Measurements from ENCODE around the gene SLC1A1.
A peak's percentile ranks its signal among the peaks of the same experiment; 100 is the strongest.

SLC1A1 gene

DNA sequence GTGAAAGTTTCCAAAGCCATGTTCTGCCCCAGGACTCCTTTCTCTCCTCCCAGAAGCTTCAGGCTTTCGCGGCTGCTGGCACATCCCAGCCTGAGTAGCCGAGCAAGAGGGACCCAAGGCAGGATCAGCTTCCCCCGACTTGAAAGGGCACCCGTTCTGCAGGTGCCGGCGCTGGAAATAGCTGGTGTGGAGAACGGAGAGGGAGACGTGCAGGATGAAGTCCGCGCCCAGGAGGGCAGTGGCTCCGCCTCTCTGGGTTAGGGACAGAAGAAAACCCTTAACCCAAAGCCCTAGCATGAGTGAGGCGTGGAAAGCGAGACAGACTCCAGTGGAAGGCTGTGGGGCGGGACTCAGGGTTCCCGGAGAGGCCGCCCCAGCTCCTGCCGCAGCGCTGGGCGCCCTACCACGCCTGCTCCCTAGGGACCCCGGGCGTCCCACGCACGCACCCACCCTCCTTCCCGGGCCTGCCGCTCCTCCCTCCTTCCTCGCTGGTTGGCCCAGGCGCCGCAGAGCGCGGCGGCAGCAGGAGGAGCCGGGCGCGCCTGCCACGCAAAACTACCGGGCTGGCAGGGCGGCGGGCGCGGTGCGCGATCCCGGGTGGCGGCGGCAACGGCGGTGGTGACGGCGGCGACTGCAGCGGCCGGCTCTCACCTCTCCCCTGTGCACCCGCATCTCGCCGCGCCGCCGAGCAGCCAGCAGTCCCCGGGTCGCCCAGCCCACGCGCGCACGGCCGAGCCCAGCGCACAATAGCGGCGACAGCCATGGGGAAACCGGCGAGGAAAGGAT, at the start of gene SLC1A1:
Gene SLC1A1, plus strand, starts transcription at position 550 of the 786 bp plus-strand sequence. Its CDS starts 212 bp downstream, at position 762.
- DNase-seq, result peak; percentile 68

- no peak for DNase-seq
Measured at GRCh38 chr9:4442806-4443205, 47.5 kb upstream of the SLC1A1 start.

DNA sequence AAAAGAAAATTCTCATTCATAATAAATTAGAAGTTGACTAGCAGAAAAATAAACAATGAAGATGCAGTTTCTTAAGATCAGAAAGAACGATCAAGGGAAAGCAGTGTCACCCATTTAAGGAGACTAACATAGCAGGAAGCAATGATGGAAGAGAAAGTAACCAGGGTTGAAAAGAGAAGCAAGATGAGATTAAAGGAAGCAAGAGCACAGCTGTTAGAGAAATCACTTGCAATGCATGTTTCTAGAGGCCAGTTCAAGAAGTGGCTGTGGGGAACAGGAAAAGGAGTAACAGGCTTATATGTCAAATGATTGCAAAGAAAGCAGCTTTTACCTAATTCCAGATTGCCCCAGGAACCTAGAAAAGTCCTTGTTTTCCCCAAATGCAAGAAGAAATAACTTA, 46.8 kb upstream of the SLC1A1 start:
- DNase-seq, result no peak

DNA sequence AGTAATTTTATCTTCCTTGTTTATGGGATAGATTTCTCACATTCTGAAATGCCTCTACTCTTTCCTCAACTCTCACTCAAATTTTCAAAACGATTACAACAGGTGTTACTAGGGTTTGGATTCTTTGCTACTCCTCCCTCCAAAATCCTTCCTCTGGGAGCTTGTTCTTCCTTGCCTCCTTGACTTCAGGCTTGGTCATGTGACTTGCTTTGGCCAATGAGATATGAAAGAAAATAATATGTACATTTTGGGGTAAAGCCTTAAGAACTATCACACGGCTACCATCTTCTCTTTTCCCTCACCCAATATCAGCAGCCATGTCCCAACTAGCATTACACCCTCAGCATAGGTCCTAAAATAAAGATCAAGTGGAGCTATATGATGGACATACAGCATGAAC, 28.8 kb upstream of the SLC1A1 start:
- no peak for DNase-seq

- DNase-seq, result no peak
Measured at GRCh38 chr9:4463824-4464223, 26.4 kb upstream of the SLC1A1 start.

- DNase-seq, result no peak
Measured at GRCh38 chr9:4464911-4465513, 25.3 kb upstream of the SLC1A1 start.

GRCh38 chr9:4465910-4466309, 24.4 kb upstream of the SLC1A1 start:
- DNase-seq, result no peak

DNA sequence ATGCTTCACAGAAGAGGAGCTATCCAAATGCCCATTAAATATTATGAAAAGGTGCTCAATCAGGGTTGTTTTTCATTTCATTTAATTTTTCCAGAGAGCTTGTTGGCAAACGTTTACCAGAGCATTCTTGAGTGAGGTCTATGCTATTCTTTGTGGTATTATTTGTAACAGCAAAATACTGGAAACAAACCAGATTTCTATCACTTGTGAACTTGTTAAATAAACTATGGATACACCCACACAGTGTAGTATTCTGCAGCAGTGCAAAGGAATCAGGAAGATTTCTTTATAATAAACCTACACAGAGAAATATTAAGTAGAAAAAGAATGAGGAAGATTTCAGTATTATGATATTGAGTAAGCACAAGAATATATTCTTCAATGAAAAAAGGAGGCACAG, 15.0 kb upstream of the SLC1A1 start:
- no peak for DNase-seq

DNA sequence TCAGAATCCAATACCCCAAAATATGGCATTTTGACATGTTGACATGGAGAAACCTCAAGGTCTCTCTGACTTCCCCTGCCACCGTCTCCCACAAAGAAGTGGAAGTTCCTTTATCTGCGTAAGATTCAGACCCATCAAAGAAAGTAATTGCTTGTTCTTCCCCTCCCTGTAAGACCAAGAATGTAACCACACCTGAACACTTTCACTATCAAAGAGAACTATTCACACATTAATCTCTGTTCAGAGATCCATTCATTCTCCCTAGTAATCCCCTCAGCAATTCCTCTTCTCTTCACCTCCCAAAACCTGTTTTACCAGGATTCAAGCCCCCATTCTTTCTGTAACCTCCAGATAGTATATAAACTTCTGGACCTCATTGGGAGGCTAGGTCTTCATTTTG, 4.1 kb upstream of the SLC1A1 start:
- DNase-seq, result no peak

DNA sequence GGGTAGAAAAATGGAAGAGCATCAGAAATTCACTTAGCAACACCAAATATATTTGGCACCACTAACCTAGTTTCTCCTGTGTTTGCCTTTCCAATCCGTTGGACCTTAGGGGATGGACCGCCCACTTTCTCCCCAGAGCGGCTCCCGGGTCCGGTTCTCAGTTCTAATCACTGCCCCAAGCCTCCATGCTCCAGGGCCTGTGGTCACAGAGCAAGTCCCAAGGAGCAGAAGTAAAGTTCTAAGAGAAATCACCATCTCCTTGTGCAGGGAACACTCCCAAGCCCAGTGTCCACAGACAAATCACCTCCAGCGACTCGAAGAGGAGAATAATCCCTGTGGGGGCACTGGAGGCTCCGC, 728 bp upstream of the SLC1A1 start:
- no peak for DNase-seq

GRCh38 chr9:4490705-4491625, 697 bp downstream of the SLC1A1 start:
- DNase-seq, result no peak

DNA sequence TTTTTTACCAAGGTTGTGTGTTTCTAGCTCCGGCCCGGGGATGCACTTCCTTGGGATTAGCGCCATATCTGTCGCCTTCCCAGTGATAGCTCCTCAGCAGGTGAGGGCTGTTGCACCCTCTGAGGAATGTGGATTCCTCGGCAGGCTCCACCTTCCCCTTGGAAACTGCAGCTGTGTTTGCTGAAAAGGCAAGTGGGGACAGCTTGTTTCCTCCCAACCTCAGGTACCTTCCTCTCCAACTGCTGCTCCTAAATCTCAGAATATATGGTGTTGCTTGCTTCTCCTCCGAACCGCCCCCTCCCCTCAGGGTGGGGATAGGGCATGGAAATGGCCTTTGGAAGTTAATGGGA, 1.3 kb downstream of the SLC1A1 start:
- no peak for DNase-seq

GRCh38 chr9:4494332-4494731, 4.1 kb downstream of the SLC1A1 start:
- DNase-seq, result no peak

GRCh38 chr9:4494806-4495205, 4.5 kb downstream of the SLC1A1 start:
- DNase-seq, result no peak

DNA sequence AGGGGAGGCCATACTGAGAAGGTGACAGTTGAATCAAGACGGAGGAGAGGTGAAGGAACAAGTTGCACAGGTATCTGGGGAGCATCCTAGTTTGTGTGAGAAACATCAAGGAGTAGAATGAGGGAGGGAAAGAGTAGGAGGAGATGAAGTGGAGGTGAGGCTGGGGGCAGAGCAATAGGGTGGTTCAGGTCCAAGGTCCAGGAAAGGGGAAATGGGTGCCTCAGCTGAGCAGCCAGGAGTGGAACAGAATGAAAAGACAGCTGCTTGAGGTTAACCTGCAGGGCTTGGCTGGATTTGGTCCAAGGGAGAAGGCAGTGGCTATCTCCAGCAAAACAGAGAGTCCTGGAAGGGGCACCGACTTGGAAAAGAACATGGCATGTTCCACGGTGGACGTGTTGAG, 5.3 kb downstream of the SLC1A1 start:
- no peak for DNase-seq

- DNase-seq, result no peak
Measured at GRCh38 chr9:4496497-4496896, 6.2 kb downstream of the SLC1A1 start.

- DNase-seq, result no peak
Measured at GRCh38 chr9:4497395-4497794, 7.1 kb downstream of the SLC1A1 start.

GRCh38 chr9:4497855-4498254, 7.6 kb downstream of the SLC1A1 start:
- no peak for DNase-seq

DNA sequence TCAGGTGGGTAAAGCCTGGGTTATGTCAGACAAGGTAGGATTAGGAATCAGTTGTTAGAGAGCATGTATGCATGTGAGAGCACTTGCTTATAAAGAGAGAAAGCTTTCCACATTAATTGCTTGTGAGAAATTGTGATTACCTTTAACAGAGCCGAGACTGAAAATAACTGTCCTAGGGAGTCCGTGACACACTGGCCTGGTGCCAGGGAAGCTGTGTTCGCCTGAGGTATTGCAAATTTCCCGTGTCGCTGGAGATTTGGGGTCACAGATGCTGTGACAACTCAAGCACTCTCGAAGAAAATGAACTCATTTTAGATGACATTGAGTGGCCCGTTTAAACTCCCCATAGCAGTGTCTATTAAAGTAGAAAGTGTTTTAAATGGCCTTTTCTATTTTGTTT, 9.6 kb downstream of the SLC1A1 start:
- no peak for DNase-seq

- no peak for DNase-seq
Measured at GRCh38 chr9:4501147-4501507, 10.9 kb downstream of the SLC1A1 start.

GRCh38 chr9:4502444-4502843, 12.2 kb downstream of the SLC1A1 start:
- no peak for DNase-seq

DNA sequence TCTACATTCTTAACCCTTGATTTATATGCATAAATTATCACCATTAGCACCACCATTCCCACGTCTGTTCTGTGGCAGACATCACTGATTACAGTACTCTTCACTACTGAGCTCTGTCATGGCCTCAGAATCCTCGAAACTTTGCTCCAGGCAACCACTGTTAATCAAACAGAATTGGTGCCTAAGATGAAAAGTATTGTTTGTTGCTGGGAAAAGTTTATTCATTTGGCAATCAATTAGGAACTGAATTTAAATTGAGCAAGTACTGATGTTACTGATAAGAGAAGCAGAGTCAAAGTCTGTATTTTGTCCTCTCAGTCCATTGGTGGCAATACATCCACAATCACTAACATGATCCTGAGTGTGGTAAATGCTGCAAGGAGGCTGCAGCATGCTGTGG, 12.8 kb downstream of the SLC1A1 start:
- DNase-seq, result no peak

DNA sequence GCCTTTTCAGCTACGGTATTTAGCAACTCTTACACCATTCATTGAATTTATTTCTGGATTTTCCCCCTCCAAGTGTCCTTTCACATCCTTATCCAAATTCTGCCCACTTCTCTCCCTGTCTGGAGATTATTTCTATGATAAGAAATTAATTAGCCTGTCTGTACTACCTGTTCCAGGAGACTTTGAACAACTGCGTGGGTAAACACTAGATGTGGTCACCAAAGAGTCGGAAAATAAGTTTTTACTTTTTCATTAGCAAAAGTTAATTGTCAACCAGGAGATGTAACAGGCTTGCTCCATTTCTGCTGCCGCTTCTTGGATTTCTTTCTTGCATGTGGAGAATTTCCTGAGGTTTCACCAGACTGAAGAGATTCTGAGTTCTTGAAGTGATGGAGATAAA, 14.0 kb downstream of the SLC1A1 start:
- no peak for DNase-seq

DNA sequence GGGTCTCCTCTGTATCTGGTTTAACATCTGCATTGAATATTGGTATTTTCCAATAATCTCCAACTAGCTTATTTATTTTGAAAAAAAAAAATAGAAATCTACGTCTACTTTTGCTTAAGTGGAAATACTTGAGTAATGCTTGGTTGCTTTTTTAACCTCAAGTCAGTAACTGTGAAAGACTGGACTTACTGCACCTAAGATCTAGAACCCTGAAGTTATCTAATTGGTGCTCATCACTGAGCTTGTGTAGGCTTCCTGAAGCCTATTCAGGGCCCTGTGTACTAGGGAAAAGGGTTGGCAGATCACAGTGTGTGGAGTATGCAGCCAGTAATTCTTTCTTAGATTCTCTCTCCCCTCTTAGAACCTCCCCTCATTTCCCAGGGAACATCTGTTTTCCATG, 16.2 kb downstream of the SLC1A1 start:
- no peak for DNase-seq
